GM21737 (cell line): ENCODE results near the gene HOMER1.

Experiments
- ATAC-seq: cut with Tn5 transposase; IDR thresholded peaks from one replicate; pipeline ENCODE4 v1.9.1; 2021; ENCODE audit warnings: mild to moderate bottlenecking, moderate library complexity; ENCODE audit not compliant: unreplicated experiment

The HOMER1 gene

GRCh38 chr5:79329453-79329852 is 184.5 kb downstream of the HOMER1 start:
- no peak for ATAC-seq
